GM19193 (cell line): ENCODE data around the gene U2AF1L4.

Experiments used
- POLR2A ChIP-seq: IDR thresholded peaks from 4 replicates; pipeline ENCODE4 v1.6.1; 2011; ENCODE audit not compliant: insufficient read depth, insufficient read length; ENCODE audit errors: extremely low read depth

The U2AF1L4 gene

GRCh38 chr19:35745328-35746086, at the start of gene U2AF1L4, which contains the start of gene PSENEN:
U2AF1L4 (minus strand) TSS chr19:35745418; CDS start chr19:35745391, 27 bp downstream.
PSENEN (plus strand) TSS chr19:35745651; CDS start chr19:35745931, 280 bp downstream.
- peak; percentile 11 for TF ChIP-seq POLR2A

- TF ChIP-seq POLR2A: no peak
These were observed 48.4 kb upstream of the U2AF1L4 start for GRCh38 chr19:35793381-35794165.

GRCh38 chr19:35792888-35793287, 47.7 kb upstream of the U2AF1L4 start:
- TF ChIP-seq POLR2A: no peak

- TF ChIP-seq POLR2A: no peak
These were observed 47.1 kb upstream of the U2AF1L4 start for GRCh38 chr19:35792312-35792711.

GRCh38 chr19:35791814-35792279, 46.6 kb upstream of the U2AF1L4 start:
- TF ChIP-seq POLR2A: no peak

GRCh38 chr19:35790981-35791813, 46.0 kb upstream of the U2AF1L4 start:
- TF ChIP-seq POLR2A: no peak

GRCh38 chr19:35789978-35790944, 45.0 kb upstream of the U2AF1L4 start:
- no peak for TF ChIP-seq POLR2A

- TF ChIP-seq POLR2A: no peak
These were observed 44.2 kb upstream of the U2AF1L4 start for GRCh38 chr19:35789195-35789977.

- TF ChIP-seq POLR2A: no peak
These were observed 43.2 kb upstream of the U2AF1L4 start for GRCh38 chr19:35788205-35788960.

GRCh38 chr19:35787227-35787799, 42.1 kb upstream of the U2AF1L4 start:
- TF ChIP-seq POLR2A: no peak

- TF ChIP-seq POLR2A: no peak
These were observed 41.3 kb upstream of the U2AF1L4 start for GRCh38 chr19:35786299-35787160.
